ENCODE data around the gene CHKB.

DNA sequence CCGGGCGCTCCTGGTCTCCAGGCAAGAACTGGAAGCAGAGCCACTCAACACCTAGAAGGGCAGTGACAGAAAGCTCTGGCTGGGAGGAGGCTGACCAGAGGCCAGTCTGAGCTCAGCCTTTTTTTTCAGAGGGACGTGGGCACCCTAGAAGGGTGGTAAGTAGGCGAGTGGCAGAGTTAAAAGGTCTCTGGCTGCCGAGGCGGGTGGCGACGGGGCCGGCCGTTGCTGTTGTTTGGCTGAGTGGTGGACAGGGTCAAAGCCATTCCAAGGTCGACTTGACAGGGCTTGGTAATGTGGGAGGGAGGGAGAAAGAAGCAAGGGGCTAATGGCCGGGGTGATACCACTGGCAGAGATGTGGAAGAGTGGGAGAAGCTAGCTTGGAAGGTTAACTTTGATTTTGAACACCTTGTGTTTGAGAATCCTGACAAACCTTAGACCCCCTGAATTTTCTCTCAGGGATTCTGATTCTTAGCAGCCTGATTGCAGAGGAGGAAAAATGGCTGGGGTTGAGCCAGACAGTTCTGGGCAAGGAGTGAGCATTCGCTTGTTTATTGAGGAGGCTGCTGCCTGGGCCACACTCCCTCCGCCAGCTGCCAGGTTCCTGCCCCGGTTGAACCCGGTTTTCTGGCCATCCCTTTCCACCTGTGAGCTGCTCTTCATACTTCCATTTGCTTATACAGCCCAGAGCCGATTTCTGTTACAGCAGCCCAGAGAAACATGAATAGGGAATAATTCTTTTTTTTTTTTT lies 19.1 kb downstream of the CHKB start:
- TF ChIP-seq, protein P1, sequence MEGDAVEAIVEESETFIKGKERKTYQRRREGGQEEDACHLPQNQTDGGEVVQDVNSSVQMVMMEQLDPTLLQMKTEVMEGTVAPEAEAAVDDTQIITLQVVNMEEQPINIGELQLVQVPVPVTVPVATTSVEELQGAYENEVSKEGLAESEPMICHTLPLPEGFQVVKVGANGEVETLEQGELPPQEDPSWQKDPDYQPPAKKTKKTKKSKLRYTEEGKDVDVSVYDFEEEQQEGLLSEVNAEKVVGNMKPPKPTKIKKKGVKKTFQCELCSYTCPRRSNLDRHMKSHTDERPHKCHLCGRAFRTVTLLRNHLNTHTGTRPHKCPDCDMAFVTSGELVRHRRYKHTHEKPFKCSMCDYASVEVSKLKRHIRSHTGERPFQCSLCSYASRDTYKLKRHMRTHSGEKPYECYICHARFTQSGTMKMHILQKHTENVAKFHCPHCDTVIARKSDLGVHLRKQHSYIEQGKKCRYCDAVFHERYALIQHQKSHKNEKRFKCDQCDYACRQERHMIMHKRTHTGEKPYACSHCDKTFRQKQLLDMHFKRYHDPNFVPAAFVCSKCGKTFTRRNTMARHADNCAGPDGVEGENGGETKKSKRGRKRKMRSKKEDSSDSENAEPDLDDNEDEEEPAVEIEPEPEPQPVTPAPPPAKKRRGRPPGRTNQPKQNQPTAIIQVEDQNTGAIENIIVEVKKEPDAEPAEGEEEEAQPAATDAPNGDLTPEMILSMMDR (conservative IDR thresholded peaks at IDR 0.05 in 1 of 2, IDR thresholded peaks at IDR 0.05 in 1 of 2; ENCODE audit: low read depth in 1 of 2, low read length in 2 of 2) = no peak
- TF ChIP-seq EZH2 (IDR thresholded peaks at IDR 0.05; ENCODE audit: low read length, missing control alignments) = no peak

All from fibroblast of lung (primary cell).